ENCODE results near the gene APOC1. TPM values are rescaled to one million over a fixed set of nuclear protein-coding genes. Genes with fewer than 3 reads are reported as not detected.
A peak's percentile ranks its signal among the peaks of the same experiment; 100 is the strongest.
"Not testable (repeated sequence)": the region's sequence is repeated elsewhere in the genome, so short reads cannot be mapped to it uniquely, and the experiment has no call there.

Gene APOC1
- total RNA-seq, 1 experiment from 2014 or later = 31.1 TPM

DNA sequence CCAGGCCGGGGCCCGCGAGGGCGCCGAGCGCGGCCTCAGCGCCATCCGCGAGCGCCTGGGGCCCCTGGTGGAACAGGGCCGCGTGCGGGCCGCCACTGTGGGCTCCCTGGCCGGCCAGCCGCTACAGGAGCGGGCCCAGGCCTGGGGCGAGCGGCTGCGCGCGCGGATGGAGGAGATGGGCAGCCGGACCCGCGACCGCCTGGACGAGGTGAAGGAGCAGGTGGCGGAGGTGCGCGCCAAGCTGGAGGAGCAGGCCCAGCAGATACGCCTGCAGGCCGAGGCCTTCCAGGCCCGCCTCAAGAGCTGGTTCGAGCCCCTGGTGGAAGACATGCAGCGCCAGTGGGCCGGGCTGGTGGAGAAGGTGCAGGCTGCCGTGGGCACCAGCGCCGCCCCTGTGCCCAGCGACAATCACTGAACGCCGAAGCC, 5.6 kb upstream of the APOC1 start:
- CTCF ChIA-PET = no interaction called here
- POLR2A ChIA-PET (ENCODE audit: unreplicated experiment) = no interaction called here
- intact Hi-C loops (cut with micrococcal nuclease; ENCODE audit: unreplicated experiment) = loop anchor here (10.0 kb wide), 1 partner anchor 146 kb away; no protein-coding TSS in a partner anchor
- no TSS peak for BruUV-seq (replicated peaks)
- TF ChIP-seq EZH2 (IDR thresholded peaks at IDR 0.05; ENCODE audit: low read depth) = no peak
- TF ChIP-seq, protein P1, sequence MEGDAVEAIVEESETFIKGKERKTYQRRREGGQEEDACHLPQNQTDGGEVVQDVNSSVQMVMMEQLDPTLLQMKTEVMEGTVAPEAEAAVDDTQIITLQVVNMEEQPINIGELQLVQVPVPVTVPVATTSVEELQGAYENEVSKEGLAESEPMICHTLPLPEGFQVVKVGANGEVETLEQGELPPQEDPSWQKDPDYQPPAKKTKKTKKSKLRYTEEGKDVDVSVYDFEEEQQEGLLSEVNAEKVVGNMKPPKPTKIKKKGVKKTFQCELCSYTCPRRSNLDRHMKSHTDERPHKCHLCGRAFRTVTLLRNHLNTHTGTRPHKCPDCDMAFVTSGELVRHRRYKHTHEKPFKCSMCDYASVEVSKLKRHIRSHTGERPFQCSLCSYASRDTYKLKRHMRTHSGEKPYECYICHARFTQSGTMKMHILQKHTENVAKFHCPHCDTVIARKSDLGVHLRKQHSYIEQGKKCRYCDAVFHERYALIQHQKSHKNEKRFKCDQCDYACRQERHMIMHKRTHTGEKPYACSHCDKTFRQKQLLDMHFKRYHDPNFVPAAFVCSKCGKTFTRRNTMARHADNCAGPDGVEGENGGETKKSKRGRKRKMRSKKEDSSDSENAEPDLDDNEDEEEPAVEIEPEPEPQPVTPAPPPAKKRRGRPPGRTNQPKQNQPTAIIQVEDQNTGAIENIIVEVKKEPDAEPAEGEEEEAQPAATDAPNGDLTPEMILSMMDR (conservative IDR thresholded peaks at IDR 0.05) = no peak
- Histone ChIP-seq H3K27me3 (ENCODE audit: insufficient read depth, low read depth) (no peaks in the 10 kb centered on the region), H3K4me2 (no peak overlapping the region), H3K36me3 (ENCODE audit: low read depth) (no peaks in the 10 kb centered on the region), H4K20me1 (ENCODE audit: insufficient read depth) (peaks cover 6% of the 10 kb centered on the region; the same call in 1 of the 2 replicates), H3F3A (ENCODE audit: insufficient read depth, low read depth) (peaks cover 32% of the 10 kb centered on the region; the same call in 1 of the 2 replicates), H3K79me2 (ENCODE audit: low read depth) (no peaks in the 10 kb centered on the region), H3K4me1 (replicated peaks; ENCODE audit: insufficient read depth) (peaks cover 12% of the 10 kb centered on the region), H2AFZ (no peak overlapping the region), H3K27ac (no peak overlapping the region), H3K9me3 (ENCODE audit: insufficient read depth, low read depth) (no peaks in the 10 kb centered on the region), H3K9me2 (ENCODE audit: insufficient read depth) (no peaks in the 10 kb centered on the region), H3K4me3 (no peak overlapping the region)
- DNase-seq = peak in 1 of 2 experiments; percentile 5

DNA sequence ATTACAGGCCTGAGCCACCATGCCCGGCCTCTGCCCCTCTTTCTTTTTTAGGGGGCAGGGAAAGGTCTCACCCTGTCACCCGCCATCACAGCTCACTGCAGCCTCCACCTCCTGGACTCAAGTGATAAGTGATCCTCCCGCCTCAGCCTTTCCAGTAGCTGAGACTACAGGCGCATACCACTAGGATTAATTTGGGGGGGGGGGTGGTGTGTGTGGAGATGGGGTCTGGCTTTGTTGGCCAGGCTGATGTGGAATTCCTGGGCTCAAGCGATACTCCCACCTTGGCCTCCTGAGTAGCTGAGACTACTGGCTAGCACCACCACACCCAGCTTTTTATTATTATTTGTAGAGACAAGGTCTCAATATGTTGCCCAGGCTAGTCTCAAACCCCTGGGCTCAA, 4.6 kb upstream of the APOC1 start:
- intact Hi-C loops (cut with micrococcal nuclease; ENCODE audit: unreplicated experiment) = loop anchor here (10.0 kb wide), 1 partner anchor 145 kb away; no protein-coding TSS in a partner anchor
- H3K4me1 ChIP-seq (replicated peaks; ENCODE audit: insufficient read depth) = peaks cover 19% of the 10 kb centered on the region
- no peaks in the 10 kb centered on the region for H3K27me3 ChIP-seq (ENCODE audit: insufficient read depth, low read depth)
- H4K20me1 ChIP-seq (ENCODE audit: insufficient read depth) = no peaks in the 10 kb centered on the region
- ChIA-PET POLR2A (ENCODE audit: unreplicated experiment) (no interaction called here), CTCF (no interaction called here)
- DNase-seq = peak in 1 of 2 experiments; percentile 24
- no peak overlapping the region for H3K4me3 ChIP-seq
- no peaks in the 10 kb centered on the region for H3K9me2 ChIP-seq (ENCODE audit: insufficient read depth)
- TF ChIP-seq, protein P1 (conservative IDR thresholded peaks at IDR 0.05) = no peak
- no peak for TF ChIP-seq EZH2 (IDR thresholded peaks at IDR 0.05; ENCODE audit: low read depth)
- no peaks in the 10 kb centered on the region for H3K9me3 ChIP-seq (ENCODE audit: insufficient read depth, low read depth)
- H3K79me2 ChIP-seq (ENCODE audit: low read depth) = no peaks in the 10 kb centered on the region
- H3K36me3 ChIP-seq (ENCODE audit: low read depth) = no peaks in the 10 kb centered on the region
- no peak overlapping the region for H3K4me2 ChIP-seq
- BruUV-seq (replicated peaks) = no TSS peak
- peaks cover 26% of the 10 kb centered on the region; the same call in 1 of the 2 replicates for H3F3A ChIP-seq (ENCODE audit: insufficient read depth, low read depth)
- H2AFZ ChIP-seq = no peak overlapping the region
- H3K27ac ChIP-seq = no peak overlapping the region

DNA sequence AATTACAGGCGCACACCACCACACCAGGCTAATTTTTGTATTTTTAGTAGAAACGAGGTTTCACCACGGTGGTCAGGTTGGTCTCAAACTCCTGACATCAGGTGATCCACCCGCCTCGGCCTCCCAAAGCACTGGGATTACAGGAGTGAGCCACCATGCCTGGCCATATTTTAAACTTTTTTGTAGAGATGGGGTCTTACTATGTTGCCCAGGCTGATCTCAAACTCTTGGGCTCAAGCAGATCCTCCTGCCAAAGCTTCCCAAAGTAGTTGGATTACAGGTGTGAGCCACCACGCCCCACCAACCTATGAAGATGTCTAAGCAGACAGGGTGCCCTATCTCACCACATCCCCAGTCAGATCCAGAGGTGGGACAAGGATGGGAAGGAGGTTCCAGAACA, 2.5 kb upstream of the APOC1 start:
- H3K4me3 ChIP-seq; H2AFZ ChIP-seq; H3K9me3 ChIP-seq (ENCODE audit: insufficient read depth, low read depth); CTCF ChIA-PET; intact Hi-C loops (cut with micrococcal nuclease; ENCODE audit: unreplicated experiment); POLR2A ChIA-PET (ENCODE audit: unreplicated experiment); H3K9me2 ChIP-seq (ENCODE audit: insufficient read depth); H3K36me3 ChIP-seq (ENCODE audit: low read depth); BruUV-seq (replicated peaks); H3K79me2 ChIP-seq (ENCODE audit: low read depth); H4K20me1 ChIP-seq (ENCODE audit: insufficient read depth); H3K27ac ChIP-seq; H3K27me3 ChIP-seq (ENCODE audit: insufficient read depth, low read depth); H3K4me2 ChIP-seq: not testable (repeated sequence)
- Histone ChIP-seq H3F3A (ENCODE audit: insufficient read depth, low read depth) (peaks cover 18% of the 10 kb centered on the region; the same call in 1 of the 2 replicates), H3K4me1 (replicated peaks; ENCODE audit: insufficient read depth) (peaks cover 19% of the 10 kb centered on the region)
- peak in 1 of 2 experiments; percentile 0 for DNase-seq

DNA sequence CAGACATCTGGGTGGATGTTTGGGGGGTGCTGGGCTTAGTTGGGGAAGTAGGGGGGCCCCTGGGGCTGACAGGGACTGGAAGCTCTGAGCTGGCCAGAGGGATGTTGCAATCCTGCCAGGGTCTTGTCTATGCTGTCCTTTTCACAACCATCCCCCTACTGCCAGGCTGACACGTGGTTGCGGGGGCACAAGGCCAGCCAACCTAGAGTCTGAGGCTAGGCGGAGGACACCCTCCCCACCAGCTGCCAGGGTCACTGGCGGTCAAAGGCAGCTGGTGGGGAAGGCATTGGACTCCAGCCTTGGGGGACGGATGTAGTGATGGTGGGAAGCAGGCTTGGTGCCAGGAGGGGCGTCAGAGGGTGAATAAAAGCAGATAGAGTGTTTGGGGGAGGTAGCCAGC, 1.6 kb upstream of the APOC1 start:
- H3K9me3 ChIP-seq (ENCODE audit: insufficient read depth, low read depth) = no peaks in the 10 kb centered on the region
- TF ChIP-seq, protein P1 (conservative IDR thresholded peaks at IDR 0.05) = no peak
- TF ChIP-seq EZH2 (IDR thresholded peaks at IDR 0.05; ENCODE audit: low read depth) = no peak
- H3K4me1 ChIP-seq (replicated peaks; ENCODE audit: insufficient read depth) = peaks cover 19% of the 10 kb centered on the region
- ChIA-PET POLR2A (ENCODE audit: unreplicated experiment) (no interaction called here), CTCF (interaction anchor here (0.6 kb wide), 1 partner anchor 69 kb away, joined by 4 read pairs; no protein-coding TSS in a partner anchor)
- H2AFZ ChIP-seq = no peak overlapping the region
- H3F3A ChIP-seq (ENCODE audit: insufficient read depth, low read depth) = peaks cover 13% of the 10 kb centered on the region; the same call in 1 of the 2 replicates
- no peaks in the 10 kb centered on the region for H3K79me2 ChIP-seq (ENCODE audit: low read depth)
- H3K36me3 ChIP-seq (ENCODE audit: low read depth) = no peaks in the 10 kb centered on the region
- no peaks in the 10 kb centered on the region for H4K20me1 ChIP-seq (ENCODE audit: insufficient read depth)
- no peak overlapping the region for H3K4me2 ChIP-seq
- no TSS peak for BruUV-seq (replicated peaks)
- H3K9me2 ChIP-seq (ENCODE audit: insufficient read depth) = no peaks in the 10 kb centered on the region
- no peak overlapping the region for H3K27ac ChIP-seq
- DNase-seq = peak in 1 of 2 experiments; percentile 13
- no peaks in the 10 kb centered on the region for H3K27me3 ChIP-seq (ENCODE audit: insufficient read depth, low read depth)
- H3K4me3 ChIP-seq = no peak overlapping the region
- intact Hi-C loops (cut with micrococcal nuclease; ENCODE audit: unreplicated experiment) = no loop called here

DNA sequence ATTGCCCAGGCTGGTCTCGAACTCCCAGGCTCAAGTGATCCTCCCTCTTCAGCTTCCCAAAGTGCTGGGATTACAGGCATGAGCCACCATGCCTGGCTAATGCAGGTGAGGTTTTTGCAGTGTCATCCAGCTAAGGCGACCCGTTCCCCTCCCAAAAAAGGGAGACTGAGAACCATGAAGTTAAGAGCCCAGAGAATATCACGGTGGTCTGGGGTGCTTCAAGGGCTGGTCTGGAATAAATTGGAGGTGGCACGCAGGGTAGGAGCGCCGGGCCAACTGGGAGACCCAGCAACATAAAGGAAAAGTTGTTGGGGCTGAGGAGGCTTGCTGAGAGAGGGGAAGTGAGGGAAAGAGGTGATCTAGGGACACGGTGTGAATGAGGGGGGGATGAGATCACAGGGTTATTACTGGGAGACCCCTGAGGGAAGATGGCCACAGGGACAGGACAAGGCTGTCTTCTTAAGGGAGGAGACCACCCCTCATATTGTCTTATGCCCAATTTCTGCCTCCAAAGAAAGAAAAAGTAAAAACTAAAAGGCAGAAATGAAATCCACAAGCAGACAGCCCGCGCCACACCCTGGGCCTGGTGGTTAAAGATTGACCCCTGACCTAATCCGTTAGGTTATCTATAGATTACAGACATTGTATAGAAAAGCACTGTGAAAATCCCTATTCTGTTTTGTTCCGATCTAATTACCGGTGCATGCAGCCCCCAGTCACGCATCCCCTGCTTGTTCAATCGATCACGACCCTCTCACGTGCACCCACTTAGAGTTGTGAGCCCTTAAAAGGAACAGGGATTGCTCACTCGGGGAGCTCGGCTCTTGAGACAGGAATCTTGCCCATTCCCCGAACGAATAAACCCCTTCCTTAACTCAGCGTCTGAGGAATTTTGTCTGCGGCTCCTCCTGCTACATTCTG, 636 bp upstream of the APOC1 start:
- H3K79me2 ChIP-seq (ENCODE audit: low read depth); H3K9me2 ChIP-seq (ENCODE audit: insufficient read depth); H3K27ac ChIP-seq; BruUV-seq (replicated peaks); intact Hi-C loops (cut with micrococcal nuclease; ENCODE audit: unreplicated experiment); H3K27me3 ChIP-seq (ENCODE audit: insufficient read depth, low read depth); H3K36me3 ChIP-seq (ENCODE audit: low read depth); POLR2A ChIA-PET (ENCODE audit: unreplicated experiment); H3K9me3 ChIP-seq (ENCODE audit: insufficient read depth, low read depth); H4K20me1 ChIP-seq (ENCODE audit: insufficient read depth): not testable (repeated sequence)
- CTCF ChIA-PET = interaction anchor here (0.6 kb wide), 1 partner anchor 69 kb away, joined by 4 read pairs; no protein-coding TSS in a partner anchor
- peak in 1 of 2 experiments; percentile 30 for DNase-seq
- peak overlapping the region; percentile 95; the same call in 1 of the 2 replicates for H2AFZ ChIP-seq
- H3K4me3 ChIP-seq = peak overlapping the region; percentile 58; the same call in 1 of the 2 replicates
- H3K4me2 ChIP-seq = peak overlapping the region; percentile 85
- H3F3A ChIP-seq (ENCODE audit: insufficient read depth, low read depth) = peaks cover 13% of the 10 kb centered on the region; the same call in 1 of the 2 replicates
- H3K4me1 ChIP-seq (replicated peaks; ENCODE audit: insufficient read depth) = peaks cover 19% of the 10 kb centered on the region

Data from PC-9 (cell line).